Lower lobe of right lung (tissue), 2 donors: Measurements from ENCODE around the gene ZNF23. TPM values are rescaled to one million over a fixed set of nuclear protein-coding genes. Genes with fewer than 3 reads are reported as not detected.
"Not testable (repeated sequence)": the region's sequence is repeated elsewhere in the genome, so short reads cannot be mapped to it uniquely, and the experiment has no call there.

Source experiments
- ATAC-seq, 2 donors: fragments of 200-7000 bp; cut with Tn5 transposase; one replicate each; pipeline ENCODE4 v1.9.1; 2020 to 2022; ENCODE audit warnings: mild to moderate bottlenecking in 2 of 2, moderate library complexity in 2 of 2
- DNase-seq: peaks from one replicate; pipeline ENCODE4 v3.0.0-alpha.2; 2020
- H3K27ac ChIP-seq: fragments of 200-600 bp; one replicate; pipeline ENCODE4 v1.8.0; 2022
- H3K27me3 ChIP-seq: fragments of 200-600 bp; one replicate; pipeline ENCODE4 v1.8.0; 2022; ENCODE audit warnings: low read depth
- H3K36me3 ChIP-seq: fragments of 200-600 bp; one replicate; pipeline ENCODE4 v1.8.0; 2022; ENCODE audit warnings: mild to moderate bottlenecking
- H3K4me1 ChIP-seq: fragments of 200-600 bp; one replicate; pipeline ENCODE4 v1.8.0; 2022
- H3K4me3 ChIP-seq: fragments of 200-600 bp; one replicate; pipeline ENCODE4 v1.8.0; 2022; ENCODE audit warnings: mild to moderate bottlenecking
- H3K9me3 ChIP-seq: fragments of 200-600 bp; one replicate; pipeline ENCODE4 v1.8.0; 2022
- intact Hi-C: fragments of 100-400 bp; cut with DNase I; formaldehyde crosslinking; loops from one replicate; pipeline ENCODE4 v1.11.0; 2022
- long read RNA-seq: library from polyadenylated mRNA; unstranded; transcript quantifications from one replicate; pipeline ENCODE4 v2.0.0, GENCODE V29; 2021
- total RNA-seq: library from RNA; stranded (reverse); fragmentation: NEBNext Ultra II Directional; extraction: Animal tissue kit (Norgen Biotek cat#: 25700); gene quantifications from one replicate; pipeline ENCODE4 v1.2.1, GENCODE V29; 2021
- TF ChIP-seq, protein P1 (sequence below): fragments of 200-600 bp; IDR thresholded peaks from one replicate; pipeline ENCODE4 v1.8.0; 2022; ENCODE audit warnings: antibody characterized with exemption, mild to moderate bottlenecking
- donor health status: DM: no; HTN: yes; CAD: no; lungs with severe emphysema.

The ZNF23 gene
- total RNA-seq: 9.5 TPM
- long read RNA-seq, partial matches to known transcripts: 0 of 6 reads
- long read RNA-seq, other reads (novel, unspliced or antisense): 5 of 6 reads

- no peaks in the 10 kb centered on the region for H3K27me3 ChIP-seq
- H3K4me1 ChIP-seq: peaks cover 22% of the 10 kb centered on the region
- peak within 1 kb of the TSS; percentile 79 for H3K4me3 ChIP-seq
- TF ChIP-seq, protein P1, sequence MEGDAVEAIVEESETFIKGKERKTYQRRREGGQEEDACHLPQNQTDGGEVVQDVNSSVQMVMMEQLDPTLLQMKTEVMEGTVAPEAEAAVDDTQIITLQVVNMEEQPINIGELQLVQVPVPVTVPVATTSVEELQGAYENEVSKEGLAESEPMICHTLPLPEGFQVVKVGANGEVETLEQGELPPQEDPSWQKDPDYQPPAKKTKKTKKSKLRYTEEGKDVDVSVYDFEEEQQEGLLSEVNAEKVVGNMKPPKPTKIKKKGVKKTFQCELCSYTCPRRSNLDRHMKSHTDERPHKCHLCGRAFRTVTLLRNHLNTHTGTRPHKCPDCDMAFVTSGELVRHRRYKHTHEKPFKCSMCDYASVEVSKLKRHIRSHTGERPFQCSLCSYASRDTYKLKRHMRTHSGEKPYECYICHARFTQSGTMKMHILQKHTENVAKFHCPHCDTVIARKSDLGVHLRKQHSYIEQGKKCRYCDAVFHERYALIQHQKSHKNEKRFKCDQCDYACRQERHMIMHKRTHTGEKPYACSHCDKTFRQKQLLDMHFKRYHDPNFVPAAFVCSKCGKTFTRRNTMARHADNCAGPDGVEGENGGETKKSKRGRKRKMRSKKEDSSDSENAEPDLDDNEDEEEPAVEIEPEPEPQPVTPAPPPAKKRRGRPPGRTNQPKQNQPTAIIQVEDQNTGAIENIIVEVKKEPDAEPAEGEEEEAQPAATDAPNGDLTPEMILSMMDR: peak; percentile 15
- ATAC-seq: peak; percentile 99 to 100
- H3K9me3 ChIP-seq: no peaks in the 10 kb centered on the region
- intact Hi-C loops: no loop called here
- no peaks in the 10 kb centered on the region for H3K36me3 ChIP-seq
- H3K27ac ChIP-seq: peak within 1 kb of the TSS; percentile 88
- peak; percentile 92 for DNase-seq
Observed at GRCh38 chr16:71461686-71462648, at the start of gene ZNF23. Gene ZNF23 (minus strand): TSS chr16:71462247. CDS start chr16:71456796, 5,451 bp downstream.

DNA sequence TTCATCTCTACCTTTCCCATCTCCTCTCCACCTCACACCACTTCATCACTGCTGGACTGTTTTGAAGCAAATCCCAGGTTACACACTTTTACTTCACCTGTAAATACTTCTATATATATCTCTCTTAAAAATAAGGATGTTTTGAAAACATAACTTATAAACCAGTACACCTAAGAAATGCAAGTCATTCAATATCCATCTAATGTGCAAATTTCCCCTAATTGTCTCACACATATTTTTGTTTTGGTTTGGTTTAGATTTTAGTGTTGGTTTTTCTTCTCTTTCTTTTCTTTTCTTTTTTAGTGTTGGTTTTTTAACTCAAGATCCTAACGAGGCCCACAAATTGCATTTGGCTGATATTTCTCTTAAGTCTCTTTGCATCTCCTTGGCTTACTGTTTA, 45.0 kb upstream of the ZNF23 start:
- no peak for DNase-seq
- H3K27ac ChIP-seq: no peak overlapping the region
- TF ChIP-seq, protein P1: no peak
- H3K4me3 ChIP-seq: no peak overlapping the region
- intact Hi-C loops: no loop called here
- H3K9me3 ChIP-seq: no peaks in the 10 kb centered on the region
- H3K36me3 ChIP-seq: no peaks in the 10 kb centered on the region
- no peaks in the 10 kb centered on the region for H3K27me3 ChIP-seq
- no peak for ATAC-seq
- no peaks in the 10 kb centered on the region for H3K4me1 ChIP-seq

DNA sequence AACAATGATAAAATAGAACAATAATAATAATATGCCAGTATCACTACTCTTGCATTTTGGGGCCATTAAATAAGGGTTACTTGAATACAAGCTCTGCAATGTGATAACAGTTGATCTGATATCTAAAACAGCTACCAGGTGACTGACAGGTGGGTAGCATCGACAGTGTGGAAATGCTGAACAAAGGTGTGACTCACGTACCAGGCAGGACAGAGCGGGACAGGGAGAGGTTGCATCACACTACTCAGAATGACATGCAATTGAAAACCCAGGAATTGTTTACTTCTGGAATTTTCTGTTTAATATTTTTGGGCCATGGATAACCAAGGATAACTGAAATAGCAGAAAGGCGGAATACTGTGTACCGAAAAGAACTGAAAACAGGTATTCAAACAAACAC, 42.9 kb upstream of the ZNF23 start:
- no peak for DNase-seq
- no peaks in the 10 kb centered on the region for H3K9me3 ChIP-seq
- intact Hi-C loops: no loop called here
- TF ChIP-seq, protein P1: no peak
- no peaks in the 10 kb centered on the region for H3K36me3 ChIP-seq
- no peak overlapping the region for H3K4me3 ChIP-seq
- ATAC-seq: no peak
- H3K27me3 ChIP-seq: no peaks in the 10 kb centered on the region
- no peak overlapping the region for H3K27ac ChIP-seq
- H3K4me1 ChIP-seq: no peaks in the 10 kb centered on the region

- intact Hi-C loops, H3K4me3 ChIP-seq, H3K9me3 ChIP-seq, H3K4me1 ChIP-seq, H3K27me3 ChIP-seq, H3K36me3 ChIP-seq, ATAC-seq, DNase-seq, H3K27ac ChIP-seq: not testable (repeated sequence)
Observed at GRCh38 chr16:71504051-71504450, 42.0 kb upstream of the ZNF23 start.

DNA sequence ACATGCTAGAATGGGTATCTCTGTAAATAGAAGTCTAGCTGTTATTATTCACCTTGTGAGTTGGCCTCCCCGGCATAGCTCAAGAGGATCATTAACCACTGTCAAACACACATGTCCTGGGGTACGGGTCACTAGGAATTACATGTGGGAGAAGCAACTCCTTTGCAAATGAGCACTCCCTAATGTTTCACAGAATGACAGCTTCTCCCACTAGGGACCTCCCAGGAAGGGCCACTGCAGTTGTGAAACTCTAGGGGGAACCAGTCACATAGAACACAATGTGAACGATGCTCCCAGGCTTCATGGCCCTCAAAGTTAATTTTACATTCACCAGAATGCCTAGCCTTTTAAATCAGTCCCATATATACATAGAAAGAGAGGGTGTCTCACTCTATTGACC, 39.5 kb upstream of the ZNF23 start:
- ATAC-seq (no peak), DNase-seq (no peak)
- Histone ChIP-seq H3K27me3 (no peaks in the 10 kb centered on the region), H3K4me3 (no peak overlapping the region), H3K27ac (no peak overlapping the region), H3K4me1 (no peaks in the 10 kb centered on the region), H3K36me3 (no peaks in the 10 kb centered on the region), H3K9me3 (no peaks in the 10 kb centered on the region)
- intact Hi-C loops: no loop called here
- TF ChIP-seq, protein P1: no peak

- DNase-seq: no peak
- TF ChIP-seq, protein P1: no peak
- intact Hi-C loops: no loop called here
Observed at GRCh38 chr16:71500964-71501363, 38.9 kb upstream of the ZNF23 start.

More at GRCh38 chr16:71500964-71501363, 38.9 kb upstream of the ZNF23 start:
- ATAC-seq: no peak
- H3K9me3 ChIP-seq: no peaks in the 10 kb centered on the region
- no peak overlapping the region for H3K27ac ChIP-seq
- no peaks in the 10 kb centered on the region for H3K4me1 ChIP-seq
- no peaks in the 10 kb centered on the region for H3K27me3 ChIP-seq
- H3K36me3 ChIP-seq: no peaks in the 10 kb centered on the region
- H3K4me3 ChIP-seq: no peak overlapping the region
